Loucy (cell line): ENCODE measurements around the gene CUX1.

Source experiments
- CTCF ChIP-seq: fragments of 200-600 bp; sonication (generic); conservative IDR thresholded peaks from 2 replicates; pipeline ENCODE4 v1.5.1; 2014; ENCODE audit warnings: mild to moderate bottlenecking, antibody characterized with exemption, low read length
- EZH2phosphoT487 ChIP-seq: fragments of 200-600 bp; IDR thresholded peaks from 2 replicates; pipeline ENCODE4 v1.6.1; 2018; ENCODE audit warnings: antibody characterized with exemption, mild to moderate bottlenecking, moderate library complexity, borderline replicate concordance

- no peak for TF ChIP-seq CTCF
- TF ChIP-seq EZH2phosphoT487 = no peak
Measured at GRCh38 chr7:102154425-102154824, 337.0 kb downstream of the CUX1 start.
